Stimulated activated CD4-positive, alpha-beta T cell treated with anti-CD3 and anti-CD28 coated beads, Interleukin-1b, Interleukin-23, amount 100 ng/mL, for 4 hours (primary cell): ENCODE results near the gene RNPEP.
A peak's percentile ranks its signal among the peaks of the same experiment; 100 is the strongest.
"Not testable (repeated sequence)": the region's sequence is repeated elsewhere in the genome, so short reads cannot be mapped to it uniquely, and the experiment has no call there.

Source experiments
- DNase-seq, 2 donors: peaks; one replicate each; pipeline ENCODE4 v3.0.0-alpha.2; 2020; ENCODE audit warnings: low read depth in 2 of 2

Gene RNPEP

DNA sequence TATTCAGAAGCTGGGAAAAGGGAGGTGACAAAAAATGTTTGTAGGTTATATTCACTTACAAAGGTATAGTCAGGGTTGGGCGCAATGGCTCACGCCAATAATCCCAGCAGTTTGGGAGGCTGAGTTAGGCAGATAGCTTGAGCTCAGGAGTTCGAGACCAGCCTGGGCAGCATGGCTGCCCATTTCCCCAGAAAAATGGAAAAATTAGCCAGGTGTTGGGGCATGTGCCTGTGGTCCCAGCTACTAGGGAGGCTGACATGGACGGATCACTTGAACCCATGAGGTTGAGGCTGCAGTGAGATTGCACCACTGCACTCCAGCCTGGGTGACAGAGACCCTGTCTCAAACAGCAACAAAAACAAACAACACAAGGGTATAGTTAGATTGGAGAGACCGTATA, 24.1 kb upstream of the RNPEP start:
- no peak for DNase-seq

DNA sequence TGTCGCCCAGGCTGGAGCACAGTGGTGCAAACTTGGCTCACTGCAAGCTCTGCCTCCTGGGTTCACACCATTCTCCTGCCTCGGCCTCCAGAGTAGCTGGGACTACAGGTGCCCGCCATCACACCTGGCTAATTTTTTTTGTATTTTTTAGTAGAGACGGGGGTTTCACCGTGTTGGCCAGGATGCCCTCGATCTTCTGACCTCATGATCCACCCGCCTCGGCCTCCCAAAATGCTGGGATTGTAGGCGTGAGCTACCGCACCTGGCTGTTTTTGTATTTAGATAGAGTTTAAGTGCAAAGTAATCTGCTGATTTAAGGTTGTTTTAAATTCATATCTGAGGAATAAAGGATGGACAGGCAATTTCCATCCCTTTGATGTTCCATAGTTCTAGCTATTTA, 20.1 kb upstream of the RNPEP start:
- not testable (repeated sequence) for DNase-seq

DNA sequence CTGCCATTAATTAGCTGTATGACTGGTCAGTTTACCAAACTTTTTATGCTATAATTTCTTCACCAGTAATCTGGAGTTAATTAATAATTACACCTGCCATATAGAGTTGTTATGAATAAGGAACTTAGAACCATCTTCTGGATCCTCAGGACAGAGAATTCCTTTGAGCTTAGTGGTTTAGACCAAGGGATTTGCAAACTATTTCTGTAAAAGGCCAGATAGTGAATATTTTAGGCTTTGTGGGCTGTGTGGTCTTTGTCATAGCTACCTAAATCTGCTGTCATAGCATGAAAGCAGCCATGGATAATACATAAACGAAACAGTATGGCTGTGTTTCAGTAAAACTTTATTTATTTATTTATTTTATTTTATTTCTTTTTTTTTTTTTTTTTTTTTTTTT, 18.2 kb upstream of the RNPEP start:
- no peak for DNase-seq

DNA sequence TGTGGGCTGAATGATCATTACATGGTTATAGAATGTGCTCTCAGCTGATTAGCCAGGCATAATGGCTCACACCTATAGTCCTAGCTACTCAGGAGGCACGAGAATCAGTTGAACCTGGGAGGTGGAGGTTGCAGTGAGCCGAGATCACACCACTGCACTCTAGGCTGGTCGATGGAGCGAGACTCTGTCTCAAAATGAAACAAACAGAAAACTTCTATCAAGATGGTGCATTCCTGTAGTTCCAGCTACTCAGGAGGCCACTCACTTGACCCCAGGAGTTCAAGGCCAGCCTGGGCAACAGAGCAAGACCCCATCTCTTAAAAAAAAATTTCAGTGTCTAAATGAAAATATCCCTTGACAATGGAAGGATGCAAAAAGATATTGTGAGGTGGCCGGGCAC, 16.3 kb upstream of the RNPEP start:
- no peak for DNase-seq

DNA sequence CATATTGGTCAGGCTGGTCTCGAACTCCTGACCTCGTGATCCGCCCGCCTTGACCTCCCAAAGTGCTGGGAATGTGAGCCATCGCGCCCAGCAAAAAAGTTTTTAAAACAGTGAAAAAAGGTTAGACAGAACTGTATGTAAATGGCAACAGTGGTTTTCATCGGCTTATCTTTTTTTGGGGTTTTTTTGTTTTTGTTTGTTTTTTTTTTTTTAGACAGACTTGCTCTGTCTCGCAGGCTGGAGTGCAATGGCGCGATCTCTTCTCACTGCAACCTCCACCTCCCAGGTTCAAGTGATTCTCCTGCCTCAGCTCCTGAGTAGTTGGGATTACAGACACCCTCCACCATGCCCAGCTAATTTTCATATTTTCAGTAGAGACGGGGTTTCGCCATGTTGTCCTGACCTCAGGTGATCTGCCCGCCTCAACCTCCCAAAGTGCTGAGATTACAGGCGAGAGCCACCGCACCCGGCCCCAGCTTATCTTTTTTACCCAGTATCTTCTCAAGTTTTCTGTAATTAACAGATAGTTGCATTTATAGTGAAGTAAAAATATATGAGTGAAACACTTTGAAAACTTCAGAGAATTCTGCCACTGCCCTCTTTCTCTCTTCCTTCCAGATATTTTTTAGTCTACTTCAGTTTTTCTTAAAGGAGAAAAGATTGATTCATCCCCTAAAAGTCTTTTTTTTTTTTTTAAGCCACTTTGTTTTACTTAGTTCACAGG, 14.1 kb upstream of the RNPEP start:
- no peak for DNase-seq

DNA sequence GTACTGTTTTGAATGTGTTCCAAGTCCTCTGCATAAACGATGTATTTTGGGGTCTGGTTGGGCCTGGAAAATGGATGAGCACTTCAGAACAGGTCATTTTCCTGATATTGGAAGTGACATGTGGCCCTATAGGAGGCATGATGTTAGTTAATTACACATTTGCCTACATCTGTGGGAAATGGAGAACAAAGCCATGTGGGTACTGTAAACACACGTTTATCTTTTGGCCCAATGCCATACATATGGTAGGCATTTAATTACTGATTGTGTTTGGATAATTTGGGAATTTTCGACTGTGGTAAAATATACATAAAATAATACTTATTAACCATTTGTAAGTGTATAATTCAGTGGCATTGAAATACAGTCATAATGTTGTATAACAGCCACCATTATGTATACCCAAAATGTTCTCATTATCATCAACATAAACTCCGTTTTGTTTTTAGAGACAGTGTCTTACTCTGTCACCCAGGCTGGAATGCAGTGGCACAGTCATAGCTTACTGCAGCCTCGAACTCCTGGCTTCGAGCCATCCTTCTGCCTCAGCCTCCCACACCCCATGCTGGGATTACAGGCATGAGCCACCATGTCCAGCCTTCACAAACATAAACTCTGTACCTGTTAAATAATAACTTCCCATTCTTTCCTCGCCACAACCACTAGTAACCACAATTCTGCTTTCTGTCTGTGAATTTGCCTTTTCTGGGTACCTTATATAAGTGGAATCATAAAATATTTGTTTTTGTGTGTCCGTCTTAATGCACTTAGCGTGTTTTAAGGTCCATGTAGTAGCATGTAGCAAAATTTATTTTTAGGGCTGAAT, 11.9 kb upstream of the RNPEP start:
- no peak for DNase-seq

DNA sequence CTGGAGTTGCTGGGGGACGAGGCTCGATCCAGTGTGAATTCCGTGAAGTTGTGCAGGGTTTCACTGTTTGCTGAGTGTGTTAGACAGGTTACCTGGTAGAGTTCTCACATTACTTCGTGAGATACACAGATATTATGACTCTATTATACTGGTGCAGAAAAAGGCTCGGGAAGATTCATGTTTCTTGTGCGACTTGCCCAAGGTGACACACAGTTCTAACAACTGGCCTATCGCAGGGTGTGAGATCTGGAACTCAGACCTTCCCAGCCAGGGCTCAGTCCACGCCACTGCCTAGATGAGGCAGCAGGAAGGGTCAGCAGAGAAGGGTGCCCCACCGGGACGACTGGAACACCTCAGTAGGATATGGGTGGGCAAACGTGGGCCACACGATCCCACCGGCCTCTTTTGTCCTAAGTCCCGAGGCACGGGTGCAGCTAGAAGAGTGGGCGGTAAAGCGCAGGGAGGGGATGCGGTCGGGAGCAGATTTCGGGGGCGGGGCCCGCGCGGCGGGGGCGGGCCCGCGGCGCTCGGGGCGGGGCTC, 296 bp upstream of the RNPEP start:
- DNase-seq: peak; percentile 64 to 71

DNA sequence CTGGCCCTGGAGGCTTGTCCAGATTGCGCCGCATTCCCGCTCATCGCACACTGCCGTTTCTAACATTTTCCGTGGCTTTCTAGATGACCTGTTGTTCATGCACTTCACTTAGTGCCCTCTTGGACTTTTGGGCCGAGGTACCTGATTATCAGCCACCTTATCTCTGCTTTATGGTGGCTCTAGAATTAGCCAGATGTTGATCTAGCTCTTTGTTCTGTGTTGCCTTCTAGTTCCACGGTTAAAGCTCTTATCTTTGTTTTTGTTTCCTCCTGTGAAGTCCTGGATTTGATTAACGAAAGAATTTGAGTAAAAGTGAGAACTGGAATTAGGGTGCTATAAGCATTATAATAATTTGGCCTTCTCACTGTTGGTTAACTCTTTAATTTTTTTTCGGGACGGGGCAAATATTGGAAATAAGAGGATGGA, 945 bp downstream of the RNPEP start:
- DNase-seq: no peak

DNA sequence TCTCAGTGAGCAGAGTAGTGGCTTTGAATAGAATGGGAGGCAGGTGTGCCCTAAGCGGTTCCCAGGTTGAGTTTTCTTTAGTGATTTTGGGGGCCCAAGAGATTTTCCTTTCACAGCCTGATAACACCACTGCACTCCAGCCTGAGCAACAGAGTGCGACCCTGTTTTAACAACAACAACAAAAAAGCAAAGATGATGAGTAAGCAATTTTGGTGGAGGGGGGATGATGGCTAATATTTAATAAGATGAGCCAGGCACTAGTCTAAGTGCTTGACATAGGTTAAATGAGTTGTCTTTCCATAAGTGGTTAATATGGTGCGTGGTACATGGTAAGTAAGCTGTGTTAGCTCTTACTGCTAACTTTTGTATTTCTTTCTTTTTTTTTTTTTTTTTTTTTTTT, 2.0 kb downstream of the RNPEP start:
- no peak for DNase-seq

DNA sequence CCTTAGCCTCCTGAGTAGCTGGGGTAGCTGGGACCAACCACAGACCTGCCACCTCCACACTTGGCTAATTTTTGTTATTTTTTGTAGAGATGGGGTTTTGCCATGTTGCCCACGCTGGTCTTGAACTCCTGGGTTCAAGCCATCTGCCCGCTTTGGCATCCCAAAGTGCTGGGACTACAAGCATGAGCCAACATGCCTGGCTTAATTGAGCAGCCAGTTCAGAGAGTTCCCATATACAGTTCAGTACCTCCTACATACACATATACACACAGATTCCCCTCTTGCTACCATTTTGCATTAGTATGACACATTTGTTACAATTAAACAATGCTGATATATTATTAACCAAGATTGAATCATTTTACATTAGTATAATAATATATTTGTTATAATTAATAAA, 2.9 kb downstream of the RNPEP start:
- DNase-seq: no peak

DNA sequence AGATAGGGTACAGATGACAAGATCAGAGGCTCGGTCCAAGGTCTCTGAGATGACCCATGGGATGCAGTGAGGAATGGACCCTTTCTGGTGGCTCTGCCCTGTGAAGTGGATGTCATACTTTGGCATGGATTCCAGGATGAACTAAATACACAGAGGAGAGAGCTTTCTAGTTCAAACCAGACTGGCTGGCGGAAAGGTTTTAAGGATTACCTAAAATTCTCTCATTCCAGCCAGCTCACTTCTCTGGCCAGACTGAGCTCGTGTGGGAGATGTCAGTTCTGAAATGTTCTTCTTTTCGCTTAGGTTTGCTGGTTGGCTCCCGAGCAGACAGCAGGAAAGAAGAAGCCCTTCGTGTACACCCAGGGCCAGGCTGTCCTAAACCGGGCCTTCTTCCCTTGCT, 6.2 kb downstream of the RNPEP start:
- no peak for DNase-seq

DNA sequence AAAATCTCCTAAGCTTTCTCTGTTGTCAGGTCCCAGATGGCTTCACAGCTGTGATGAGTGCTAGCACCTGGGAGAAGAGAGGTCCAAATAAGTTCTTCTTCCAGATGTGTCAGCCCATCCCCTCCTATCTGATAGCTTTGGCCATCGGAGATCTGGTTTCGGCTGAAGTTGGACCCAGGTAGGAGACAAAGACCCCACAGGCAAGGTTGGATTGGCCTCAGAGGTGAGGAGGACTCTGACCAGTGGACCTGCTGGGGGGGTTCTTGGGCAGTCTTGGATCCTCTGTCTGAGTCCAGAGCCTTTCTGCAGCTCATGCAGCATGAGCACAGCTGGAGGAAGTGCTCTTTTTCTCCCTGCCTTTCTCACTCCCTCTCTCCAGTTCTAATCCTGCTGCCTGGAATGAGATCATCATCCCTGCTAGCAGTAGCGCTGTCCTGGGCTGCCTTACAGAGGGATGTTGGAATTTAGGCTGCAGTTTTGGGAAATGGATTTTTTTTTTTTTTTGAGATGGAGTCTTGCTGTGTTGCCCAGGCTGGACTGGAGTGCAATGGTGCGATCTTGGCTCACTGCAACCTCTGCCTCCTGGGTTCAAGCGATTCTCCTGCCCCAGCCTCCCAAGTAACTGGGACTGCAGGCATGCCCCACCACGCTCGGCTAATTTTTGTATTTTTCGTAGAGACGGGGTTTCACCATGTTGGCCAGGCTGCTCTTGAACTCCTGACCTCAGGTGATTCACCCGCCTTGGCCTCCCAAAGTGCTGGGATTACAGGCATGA, 7.1 kb downstream of the RNPEP start:
- DNase-seq: no peak

DNA sequence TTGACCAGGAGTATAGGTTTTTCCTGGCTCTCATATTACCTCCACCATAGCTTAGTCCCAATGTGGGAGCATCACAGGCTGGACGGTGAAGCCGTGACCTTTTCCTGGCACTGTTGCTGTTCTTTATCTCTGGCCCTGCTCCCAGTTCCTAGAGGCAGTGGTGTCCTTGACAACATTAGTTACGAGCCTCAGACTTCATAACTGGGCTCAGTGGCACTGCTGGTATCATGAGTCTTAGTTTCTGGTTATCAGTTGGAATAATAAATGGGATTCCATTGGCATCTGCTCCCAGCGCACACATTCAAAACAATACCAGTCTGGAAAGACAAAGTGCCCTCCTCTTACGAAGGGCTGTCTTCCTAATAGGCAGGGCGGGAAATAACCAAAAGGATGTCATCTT, 8.0 kb downstream of the RNPEP start:
- no peak for DNase-seq

DNA sequence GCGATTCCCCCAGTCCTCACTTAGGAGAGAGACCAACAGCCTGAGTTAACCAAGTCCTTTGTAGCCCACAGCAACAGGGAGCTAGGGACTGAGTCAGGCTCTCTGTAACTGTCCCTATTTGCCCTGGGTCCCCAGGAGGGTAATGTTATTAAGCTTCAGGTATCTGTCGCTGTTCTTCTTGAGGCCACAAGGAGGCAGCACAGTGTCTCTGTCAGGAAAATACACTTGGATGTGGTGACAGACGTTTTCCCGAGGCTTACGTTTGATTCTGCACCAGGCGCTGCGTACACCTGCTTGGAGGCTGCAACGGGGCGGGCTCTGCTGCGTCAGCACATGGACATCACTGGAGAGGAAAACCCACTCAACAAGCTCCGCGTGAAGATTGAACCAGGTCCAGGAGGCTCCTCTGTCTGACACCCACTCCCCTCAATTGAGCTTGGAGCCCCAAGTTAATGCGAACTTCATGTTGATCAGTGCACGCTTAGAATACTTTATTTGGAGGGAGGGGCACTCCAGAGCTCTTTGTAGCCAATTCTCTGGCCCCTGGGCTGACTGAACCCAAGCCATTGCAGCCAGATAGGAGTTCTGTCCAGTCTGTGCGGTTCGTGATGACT, 17.3 kb downstream of the RNPEP start:
- DNase-seq: no peak

DNA sequence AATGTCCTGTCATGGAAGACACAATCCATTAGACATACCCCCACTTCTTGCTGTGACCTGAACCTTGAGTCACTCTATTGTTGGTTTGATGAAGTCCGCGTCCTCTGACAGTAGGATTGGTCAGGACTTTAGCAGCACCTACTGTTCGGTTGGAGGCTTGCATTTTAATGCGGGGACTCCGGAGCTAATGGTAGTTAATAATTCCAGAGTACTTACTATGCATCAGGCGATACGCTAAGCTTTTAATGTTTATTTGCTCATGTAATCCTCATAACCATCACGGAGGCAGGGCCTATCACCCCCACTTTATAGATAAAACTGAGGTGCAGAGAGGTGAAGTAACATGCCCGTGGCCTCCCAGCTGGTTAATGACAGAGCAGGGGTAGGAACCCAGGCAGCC, 20.1 kb downstream of the RNPEP start:
- no peak for DNase-seq

DNA sequence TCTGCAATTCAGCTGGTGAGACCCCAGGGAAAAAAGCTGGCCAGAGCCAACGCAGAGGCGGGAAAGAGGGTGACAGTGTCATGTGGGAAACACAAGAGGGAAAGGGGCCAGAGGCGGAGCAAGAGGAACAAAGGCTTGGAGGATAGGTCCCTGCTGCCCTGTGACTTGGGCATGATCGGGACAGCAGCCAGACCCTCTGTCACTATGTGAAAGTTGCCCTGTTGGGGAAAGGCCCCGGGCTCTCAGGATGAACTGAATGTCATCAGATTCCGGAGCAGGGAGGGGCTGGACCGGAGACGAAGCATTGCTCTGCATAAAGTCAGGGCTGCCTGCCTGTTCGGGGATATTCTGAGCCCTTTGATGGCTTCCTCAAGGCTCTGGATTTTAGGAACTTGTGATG, 22.3 kb downstream of the RNPEP start:
- DNase-seq: no peak

DNA sequence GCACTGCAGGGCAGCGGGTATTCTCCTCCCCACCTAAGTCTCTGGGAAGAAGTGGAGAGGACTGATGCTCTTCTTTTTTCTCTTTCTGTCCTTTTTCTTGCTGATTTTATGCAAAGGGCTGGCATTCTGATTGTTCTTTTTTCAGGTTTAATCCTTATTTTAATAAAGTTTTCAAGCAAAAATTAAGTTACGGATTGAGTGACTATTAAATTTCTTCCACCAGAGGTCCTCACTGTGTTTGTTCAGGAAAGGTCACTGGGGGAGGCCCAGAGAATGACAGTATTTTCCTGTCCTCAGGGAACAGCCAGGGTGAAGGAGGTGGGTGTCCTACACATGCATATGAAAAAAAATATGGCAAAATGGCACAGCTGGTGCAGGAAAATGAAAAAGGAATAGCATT, 23.5 kb downstream of the RNPEP start:
- DNase-seq: no peak

DNA sequence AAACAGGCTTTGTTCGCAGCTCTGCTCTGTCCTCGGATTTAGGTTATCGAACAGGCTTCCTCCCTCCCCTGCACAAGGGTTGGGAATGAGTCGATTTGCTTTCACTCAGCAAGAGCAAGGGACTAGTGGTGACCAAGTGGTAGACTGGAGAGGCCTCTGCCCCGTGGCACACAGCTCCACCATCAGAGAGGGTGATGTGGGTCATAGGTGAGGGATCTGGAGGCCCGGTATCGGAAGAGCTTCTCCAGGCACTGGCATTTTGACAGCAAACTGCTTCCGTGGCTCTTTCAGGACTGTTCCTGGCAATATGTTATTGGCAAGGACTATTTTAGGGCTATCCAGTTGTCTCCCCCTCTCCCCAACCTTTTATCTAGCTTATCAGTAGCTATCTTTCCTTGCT, 24.9 kb downstream of the RNPEP start:
- DNase-seq: no peak

DNA sequence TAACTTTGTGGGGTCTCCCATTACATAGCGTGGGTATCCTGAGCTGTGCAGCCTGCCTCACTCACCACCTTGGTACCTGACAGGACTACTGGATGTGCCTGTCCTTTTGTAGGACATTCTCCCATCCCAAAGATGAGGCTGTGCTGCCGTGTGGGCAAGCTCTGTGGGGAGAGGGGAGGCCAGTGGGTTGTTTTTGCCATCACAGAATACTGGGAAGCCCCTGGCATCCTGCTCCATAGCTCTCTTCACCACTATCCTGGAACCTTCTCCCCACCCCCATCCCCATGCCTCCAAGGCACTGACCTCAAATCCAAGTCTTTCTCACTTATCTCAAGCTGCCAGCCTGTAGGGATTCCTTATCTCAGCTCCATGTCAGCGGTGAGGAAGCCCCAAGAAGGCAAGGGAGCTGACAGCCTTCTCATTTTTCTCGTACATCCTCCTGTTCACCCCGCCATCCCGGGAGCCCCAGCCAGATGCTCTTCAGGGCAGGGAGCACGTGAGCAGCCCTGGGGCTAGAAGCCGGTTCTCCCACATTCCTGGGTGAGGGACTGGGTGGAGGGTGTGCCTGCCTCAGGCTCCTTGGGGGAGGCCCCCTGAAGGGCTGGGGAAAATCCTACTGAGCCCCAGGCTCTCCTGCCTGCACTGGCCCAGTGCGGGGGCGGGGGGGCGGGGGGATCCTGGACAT, 25.5 kb downstream of the RNPEP start:
- DNase-seq: no peak

DNA sequence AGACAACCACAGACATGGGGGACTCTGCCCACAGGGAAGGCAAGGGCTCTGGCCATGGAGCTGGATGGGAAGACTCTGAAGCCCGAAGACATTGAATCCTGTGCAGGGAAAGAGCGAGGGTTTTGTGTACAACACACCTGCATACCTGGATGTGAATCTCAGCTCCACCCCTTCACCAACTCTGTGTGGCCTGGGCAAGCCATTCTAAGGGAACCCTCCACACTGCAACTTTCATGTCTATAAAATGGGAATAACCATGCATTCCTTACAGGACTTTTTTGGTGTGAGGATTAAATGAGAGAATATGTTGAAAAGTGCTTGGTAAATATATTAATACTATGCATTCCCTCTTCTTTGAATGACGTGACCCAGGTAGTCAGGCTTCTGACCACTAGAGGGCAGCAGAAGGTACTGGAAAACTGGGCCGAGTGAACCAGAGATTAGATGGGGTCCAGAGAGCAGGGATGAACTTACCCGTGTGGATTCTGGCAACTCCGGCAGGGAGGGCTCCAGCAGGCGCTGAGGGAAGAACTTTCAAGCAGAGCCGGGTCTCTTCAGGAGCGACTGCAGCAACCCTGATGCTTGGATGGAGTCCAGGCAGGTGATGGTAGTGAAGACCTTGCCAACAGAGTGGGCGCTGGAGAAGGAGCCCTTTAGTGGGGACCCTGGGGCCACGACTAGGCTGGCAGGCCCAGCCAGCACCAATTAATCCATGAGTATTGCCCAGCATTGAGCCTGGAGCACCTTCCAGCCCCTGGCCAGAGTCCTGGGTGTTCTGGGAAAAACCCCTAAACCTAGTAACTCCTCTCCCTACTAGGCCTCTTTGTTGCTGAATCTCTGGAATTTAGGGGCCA, 27.1 kb downstream of the RNPEP start:
- DNase-seq: peak; percentile 39 to 63
